SU-DHL-6 (cell line): Measurements from ENCODE around the gene RARB.

Experiments used
- H2AFZ ChIP-seq: fragments of 200-600 bp; sonication (generic); 2 replicates; pipeline ENCODE4 v1.6.1; 2014; ENCODE audit warnings: low read depth, mild to moderate bottlenecking, moderate library complexity, mixed read lengths, antibody characterized with exemption, low read length; ENCODE audit not compliant: severe bottlenecking
- H3F3A ChIP-seq: fragments of 200-600 bp; shearing (Covaris generic); 2 replicates; pipeline ENCODE4 v1.6.0; 2016; ENCODE audit warnings: antibody characterized with exemption, mild to moderate bottlenecking; ENCODE audit not compliant: insufficient read depth
- H3K27ac ChIP-seq: fragments of 200-600 bp; sonication (generic); 2 replicates; pipeline ENCODE4 v1.5.1; 2016; ENCODE audit warnings: low read depth, mild to moderate bottlenecking, low read length, moderate library complexity, mixed read lengths
- H3K27me3 ChIP-seq: fragments of 200-600 bp; sonication (generic), shearing (Covaris generic); 2 replicates; pipeline ENCODE4 v1.6.0; 2014; ENCODE audit warnings: mild to moderate bottlenecking, low read length
- H3K36me3 ChIP-seq: fragments of 200-600 bp; sonication (generic); 2 replicates; pipeline ENCODE4 v1.6.1; 2014; ENCODE audit warnings: mild to moderate bottlenecking, low read length, mixed read lengths
- H3K4me2 ChIP-seq: fragments of 300-600, 200-600 bp; shearing (Covaris generic), sonication (generic); 2 replicates; pipeline ENCODE4 v1.6.0; 2014; ENCODE audit warnings: low read length, low read depth, mild to moderate bottlenecking; ENCODE audit not compliant: poor library complexity, severe bottlenecking
- H3K4me3 ChIP-seq: fragments of 200-600 bp; sonication (generic); 2 replicates; pipeline ENCODE4 v1.5.1; 2014; ENCODE audit warnings: antibody characterized with exemption, low read length, mild to moderate bottlenecking, mixed read lengths; ENCODE audit not compliant: insufficient read depth, poor library complexity, severe bottlenecking
- H3K79me2 ChIP-seq: fragments of 200-600 bp; sonication (generic); 2 replicates; pipeline ENCODE4 v1.6.1; 2014; ENCODE audit warnings: mild to moderate bottlenecking, low read length, moderate library complexity; ENCODE audit not compliant: insufficient read depth
- H3K9ac ChIP-seq: fragments of 200-600 bp; sonication (generic); 2 replicates; pipeline ENCODE4 v1.7.0; 2014; ENCODE audit warnings: mild to moderate bottlenecking, low read length
- H3K9me2 ChIP-seq: fragments of 200-600 bp; sonication (generic); replicated peaks from 2 replicates; pipeline ENCODE4 v1.6.1; 2014; ENCODE audit warnings: low read length; ENCODE audit not compliant: insufficient read depth
- H3K9me3 ChIP-seq: fragments of 200-600 bp; sonication (generic); 2 replicates; pipeline ENCODE4 v1.6.1; 2014; ENCODE audit warnings: low read length, mixed read lengths; ENCODE audit not compliant: insufficient read depth
- H4K20me1 ChIP-seq: fragments of 200-600 bp; sonication (generic); 2 replicates; pipeline ENCODE4 v1.6.1; 2014; ENCODE audit warnings: low read depth, mild to moderate bottlenecking, antibody characterized with exemption, low read length, moderate library complexity, mixed read lengths
- EZH2phosphoT487 ChIP-seq: fragments of 200-600 bp; sonication (generic), shearing (Covaris generic); conservative IDR thresholded peaks from 2 replicates; pipeline ENCODE4 v1.6.1; 2018; ENCODE audit warnings: mild to moderate bottlenecking, antibody characterized with exemption, low read length, moderate library complexity, mixed read lengths
- TF ChIP-seq, protein P1 (sequence below): fragments of 200-600 bp; sonication (generic); IDR thresholded peaks from one replicate; pipeline ENCODE4 v1.5.1; 2017; ENCODE audit warnings: antibody characterized with exemption, mild to moderate bottlenecking, low read length, moderate library complexity; ENCODE audit not compliant: insufficient read depth, poor library complexity, severe bottlenecking

The RARB gene

DNA sequence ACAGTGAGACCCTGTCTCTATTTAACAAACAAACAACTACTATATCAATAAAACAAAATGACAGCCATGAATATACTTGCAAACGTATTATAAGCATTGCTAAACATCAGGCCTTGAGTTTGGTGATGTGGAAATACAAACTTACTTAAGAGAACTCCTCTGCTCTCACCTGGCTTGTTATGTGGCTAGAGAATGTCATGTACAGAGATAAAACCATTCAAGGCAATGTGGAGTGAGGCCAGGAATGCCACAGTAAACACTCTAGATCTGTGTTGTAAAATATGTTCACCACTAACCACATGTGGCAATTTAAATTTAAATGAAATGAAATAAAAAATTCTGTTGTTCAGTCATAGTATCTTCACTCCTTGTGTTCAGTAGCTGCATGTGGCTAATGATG is 22.7 kb upstream of the RARB start:
- no peak overlapping the region for H2AFZ ChIP-seq
- H3F3A ChIP-seq = no peaks in the 10 kb centered on the region
- H3K9ac ChIP-seq = no peak overlapping the region
- TF ChIP-seq EZH2phosphoT487 = no peak
- TF ChIP-seq, protein P1, sequence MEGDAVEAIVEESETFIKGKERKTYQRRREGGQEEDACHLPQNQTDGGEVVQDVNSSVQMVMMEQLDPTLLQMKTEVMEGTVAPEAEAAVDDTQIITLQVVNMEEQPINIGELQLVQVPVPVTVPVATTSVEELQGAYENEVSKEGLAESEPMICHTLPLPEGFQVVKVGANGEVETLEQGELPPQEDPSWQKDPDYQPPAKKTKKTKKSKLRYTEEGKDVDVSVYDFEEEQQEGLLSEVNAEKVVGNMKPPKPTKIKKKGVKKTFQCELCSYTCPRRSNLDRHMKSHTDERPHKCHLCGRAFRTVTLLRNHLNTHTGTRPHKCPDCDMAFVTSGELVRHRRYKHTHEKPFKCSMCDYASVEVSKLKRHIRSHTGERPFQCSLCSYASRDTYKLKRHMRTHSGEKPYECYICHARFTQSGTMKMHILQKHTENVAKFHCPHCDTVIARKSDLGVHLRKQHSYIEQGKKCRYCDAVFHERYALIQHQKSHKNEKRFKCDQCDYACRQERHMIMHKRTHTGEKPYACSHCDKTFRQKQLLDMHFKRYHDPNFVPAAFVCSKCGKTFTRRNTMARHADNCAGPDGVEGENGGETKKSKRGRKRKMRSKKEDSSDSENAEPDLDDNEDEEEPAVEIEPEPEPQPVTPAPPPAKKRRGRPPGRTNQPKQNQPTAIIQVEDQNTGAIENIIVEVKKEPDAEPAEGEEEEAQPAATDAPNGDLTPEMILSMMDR = no peak
- no peaks in the 10 kb centered on the region for H3K9me2 ChIP-seq
- no peaks in the 10 kb centered on the region for H3K9me3 ChIP-seq
- H3K27me3 ChIP-seq = no peaks in the 10 kb centered on the region
- H3K27ac ChIP-seq = no peak overlapping the region
- no peaks in the 10 kb centered on the region for H3K79me2 ChIP-seq
- H3K4me2 ChIP-seq = no peak overlapping the region
- H3K36me3 ChIP-seq = no peaks in the 10 kb centered on the region
- no peak overlapping the region for H3K4me3 ChIP-seq
- no peaks in the 10 kb centered on the region for H4K20me1 ChIP-seq

DNA sequence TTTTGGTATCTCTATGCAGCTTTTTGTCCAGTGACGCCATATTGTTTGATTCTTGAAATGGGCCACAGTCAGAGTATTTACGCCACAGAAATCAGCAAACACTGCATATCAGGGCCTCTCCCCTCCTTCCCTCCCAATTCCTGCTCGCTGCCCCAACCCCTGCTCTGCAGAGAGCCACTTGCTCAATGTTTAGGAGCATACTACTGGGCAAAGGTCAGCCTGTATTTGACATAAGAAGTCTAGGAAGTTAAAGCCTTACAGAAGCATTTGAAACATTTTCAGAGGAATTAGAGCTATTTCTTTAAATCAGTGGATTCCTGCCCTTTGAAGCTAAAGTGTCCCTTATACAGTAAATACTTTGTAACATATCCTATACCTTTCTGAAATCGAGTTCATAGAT is 17.4 kb upstream of the RARB start:
- no peaks in the 10 kb centered on the region for H3K9me2 ChIP-seq
- H3K27ac ChIP-seq = no peak overlapping the region
- no peak overlapping the region for H3K4me2 ChIP-seq
- no peaks in the 10 kb centered on the region for H3F3A ChIP-seq
- H4K20me1 ChIP-seq = no peaks in the 10 kb centered on the region
- H3K9me3 ChIP-seq = no peaks in the 10 kb centered on the region
- TF ChIP-seq EZH2phosphoT487 = no peak
- TF ChIP-seq, protein P1 = no peak
- H3K4me3 ChIP-seq = no peak overlapping the region
- H3K36me3 ChIP-seq = no peaks in the 10 kb centered on the region
- no peak overlapping the region for H2AFZ ChIP-seq
- H3K79me2 ChIP-seq = no peaks in the 10 kb centered on the region
- no peaks in the 10 kb centered on the region for H3K27me3 ChIP-seq
- no peak overlapping the region for H3K9ac ChIP-seq

DNA sequence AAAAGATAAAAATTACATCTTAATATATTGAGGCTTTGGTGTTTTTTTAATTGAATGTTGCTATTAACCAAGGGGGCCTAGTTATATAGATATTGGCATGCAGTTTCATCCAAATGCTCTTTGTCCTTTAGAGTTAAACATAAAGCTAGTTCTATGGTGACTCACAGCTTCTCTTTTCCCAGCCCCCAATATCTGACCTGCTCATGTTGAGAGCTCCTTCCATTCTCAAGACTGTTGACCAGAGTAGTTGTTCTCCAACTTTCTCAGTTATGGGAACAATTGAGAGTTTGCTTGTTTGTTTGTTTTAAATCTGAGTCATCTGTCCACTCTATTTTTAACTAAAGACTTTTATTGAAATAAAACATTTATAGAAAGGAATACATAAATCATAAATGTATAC is 15.8 kb upstream of the RARB start:
- H3K27me3 ChIP-seq = no peaks in the 10 kb centered on the region

More for the DNA sequence above, 15.8 kb upstream of the RARB start:
- no peaks in the 10 kb centered on the region for H3K9me3 ChIP-seq
- H3K4me2 ChIP-seq = no peak overlapping the region
- H3F3A ChIP-seq = no peaks in the 10 kb centered on the region
- no peak overlapping the region for H3K9ac ChIP-seq
- H4K20me1 ChIP-seq = no peaks in the 10 kb centered on the region
- H3K27ac ChIP-seq = no peak overlapping the region
- TF ChIP-seq, protein P1 = no peak
- no peak for TF ChIP-seq EZH2phosphoT487
- no peak overlapping the region for H2AFZ ChIP-seq
- H3K4me3 ChIP-seq = no peak overlapping the region
- H3K36me3 ChIP-seq = no peaks in the 10 kb centered on the region
- H3K9me2 ChIP-seq = no peaks in the 10 kb centered on the region
- H3K79me2 ChIP-seq = no peaks in the 10 kb centered on the region
